Measurements from ENCODE around the gene EPYC. TPM values are rescaled to one million over a fixed set of nuclear protein-coding genes. Genes with fewer than 3 reads are reported as not detected.

The EPYC gene
- total RNA-seq, 4 donors from 2014 or later, result not detected

DNA sequence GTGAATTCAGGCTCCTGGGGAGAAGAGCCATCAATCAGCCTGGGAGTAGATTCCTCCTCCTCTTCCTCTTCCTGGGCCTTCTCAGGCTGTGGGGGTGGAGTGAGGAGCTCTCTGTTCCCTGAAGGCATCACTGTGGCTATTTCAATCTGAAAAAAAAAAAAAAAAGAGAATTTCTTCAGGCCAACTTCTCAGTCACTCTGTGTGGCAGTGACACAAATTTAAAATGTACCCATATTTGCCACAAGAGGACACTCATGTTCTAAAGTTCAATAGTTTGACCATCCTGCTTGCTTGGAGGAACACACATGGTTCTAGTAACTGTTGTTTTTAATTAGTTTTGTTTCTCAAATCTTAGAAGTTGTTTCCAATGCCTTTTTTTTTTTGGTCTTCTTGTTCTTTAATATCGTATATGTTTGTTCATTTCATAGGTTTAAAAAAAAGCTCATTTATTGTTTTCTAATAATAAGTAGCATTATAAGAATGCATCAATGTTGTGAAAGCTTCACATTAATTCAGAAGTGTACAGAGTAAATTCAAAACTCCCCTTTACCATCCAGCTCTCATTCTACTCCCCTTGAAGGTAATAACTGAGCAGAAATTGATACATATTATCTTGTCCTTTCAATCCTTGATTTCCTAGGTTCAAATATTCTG lies 26.5 kb downstream of the EPYC start:
- peak overlapping the region in 1 of 4 donors; percentile 30 for H3K27ac ChIP-seq
- ATAC-seq, result peak; percentile 63

GRCh38 chr12:90977224-90977623 lies 27.5 kb downstream of the EPYC start:
- no peak for ATAC-seq
- TF ChIP-seq POLR2AphosphoS5 (IDR thresholded peaks at IDR 0.05), result no peak
- no peak for TF ChIP-seq EP300 (IDR thresholded peaks at IDR 0.05)
- H3K27ac ChIP-seq, result no peak overlapping the region
- no peaks in the 10 kb centered on the region for H3K27me3 ChIP-seq
- H3K4me1 ChIP-seq, result no peaks in the 10 kb centered on the region
- H3K4me3 ChIP-seq, result no peak overlapping the region
- no peaks in the 10 kb centered on the region for H3K9me3 ChIP-seq
- WGBS, 2 donors (ENCODE audit: low coverage in 1 of 2), result 67 to 88% methylated on average over 1 of the region's 1 CpG
- no peaks in the 10 kb centered on the region for H3K36me3 ChIP-seq

More for the DNA sequence above, 26.5 kb downstream of the EPYC start:
- Histone ChIP-seq H3K9me3 (no peaks in the 10 kb centered on the region), H3K27me3 (no peaks in the 10 kb centered on the region), H3K4me3 (no peak overlapping the region), H3K4me1 (no peaks in the 10 kb centered on the region), H3K36me3 (no peaks in the 10 kb centered on the region)
- 56% methylated on average over 1 of the region's 1 CpG; no CpG with 5 or more reads in 1 of the 2 donors for WGBS, 2 donors (ENCODE audit: low coverage in 1 of 2)
- TF ChIP-seq POLR2AphosphoS5 (IDR thresholded peaks at IDR 0.05), result no peak
- TF ChIP-seq, protein P1, sequence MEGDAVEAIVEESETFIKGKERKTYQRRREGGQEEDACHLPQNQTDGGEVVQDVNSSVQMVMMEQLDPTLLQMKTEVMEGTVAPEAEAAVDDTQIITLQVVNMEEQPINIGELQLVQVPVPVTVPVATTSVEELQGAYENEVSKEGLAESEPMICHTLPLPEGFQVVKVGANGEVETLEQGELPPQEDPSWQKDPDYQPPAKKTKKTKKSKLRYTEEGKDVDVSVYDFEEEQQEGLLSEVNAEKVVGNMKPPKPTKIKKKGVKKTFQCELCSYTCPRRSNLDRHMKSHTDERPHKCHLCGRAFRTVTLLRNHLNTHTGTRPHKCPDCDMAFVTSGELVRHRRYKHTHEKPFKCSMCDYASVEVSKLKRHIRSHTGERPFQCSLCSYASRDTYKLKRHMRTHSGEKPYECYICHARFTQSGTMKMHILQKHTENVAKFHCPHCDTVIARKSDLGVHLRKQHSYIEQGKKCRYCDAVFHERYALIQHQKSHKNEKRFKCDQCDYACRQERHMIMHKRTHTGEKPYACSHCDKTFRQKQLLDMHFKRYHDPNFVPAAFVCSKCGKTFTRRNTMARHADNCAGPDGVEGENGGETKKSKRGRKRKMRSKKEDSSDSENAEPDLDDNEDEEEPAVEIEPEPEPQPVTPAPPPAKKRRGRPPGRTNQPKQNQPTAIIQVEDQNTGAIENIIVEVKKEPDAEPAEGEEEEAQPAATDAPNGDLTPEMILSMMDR (IDR thresholded peaks at IDR 0.05), result peak; percentile 55 to 79 (median 70)

DNA sequence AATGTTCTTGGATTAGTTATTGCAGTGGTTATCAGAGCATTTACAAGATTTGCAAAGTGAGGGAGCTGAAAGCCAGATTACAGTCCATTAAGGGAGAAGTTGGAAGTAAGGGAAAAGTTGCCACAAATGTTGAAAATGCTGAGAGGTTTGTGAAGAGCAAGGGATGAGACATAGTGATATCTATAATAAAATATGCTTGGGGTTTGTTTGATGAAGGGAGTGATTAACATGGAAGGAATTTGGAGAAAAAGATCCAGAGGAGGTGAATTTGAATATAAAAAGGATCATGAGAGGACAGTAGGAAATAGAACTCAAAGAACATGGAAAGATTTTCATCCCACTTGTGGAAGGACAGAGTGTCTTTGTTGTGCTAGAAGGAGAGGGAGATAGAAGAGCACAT lies 30.5 kb downstream of the EPYC start:
- Histone ChIP-seq H3K4me3 (no peak overlapping the region), H3K27ac (no peak overlapping the region), H3K36me3 (no peaks in the 10 kb centered on the region), H3K4me1 (no peaks in the 10 kb centered on the region), H3K9me3 (no peaks in the 10 kb centered on the region), H3K27me3 (no peaks in the 10 kb centered on the region)
- TF ChIP-seq EP300 (IDR thresholded peaks at IDR 0.05) (no peak), POLR2AphosphoS5 (IDR thresholded peaks at IDR 0.05) (no peak), POLR2A (IDR thresholded peaks at IDR 0.05) (no peak)
- TF ChIP-seq, protein P1 (IDR thresholded peaks at IDR 0.05), result no peak
- no peak for ATAC-seq

DNA sequence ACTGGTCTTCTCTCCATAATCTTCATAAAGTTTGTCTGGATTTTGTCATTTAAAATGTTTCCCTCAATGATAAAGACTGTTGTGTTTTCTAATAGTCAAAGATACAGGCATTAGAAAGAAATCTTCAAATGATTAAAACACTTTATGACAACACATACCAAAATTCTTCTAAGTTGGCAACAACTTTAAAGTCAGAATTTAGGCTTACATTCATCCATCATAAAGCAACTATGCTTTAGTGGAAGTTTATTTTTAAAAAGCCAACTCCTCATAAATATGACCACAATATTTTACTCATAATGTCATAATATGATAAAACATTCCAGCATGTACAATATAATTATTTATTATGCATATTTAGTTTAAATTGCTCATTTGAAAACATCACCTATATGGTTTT lies 32.5 kb downstream of the EPYC start:
- no peak overlapping the region for H3K4me3 ChIP-seq
- TF ChIP-seq, protein P1 (IDR thresholded peaks at IDR 0.05), result no peak
- TF ChIP-seq EP300 (IDR thresholded peaks at IDR 0.05) (no peak), POLR2AphosphoS5 (IDR thresholded peaks at IDR 0.05) (no peak), POLR2A (IDR thresholded peaks at IDR 0.05) (no peak)
- ATAC-seq, result no peak
- no peaks in the 10 kb centered on the region for H3K27me3 ChIP-seq
- no peaks in the 10 kb centered on the region for H3K36me3 ChIP-seq
- no peaks in the 10 kb centered on the region for H3K9me3 ChIP-seq
- no peak overlapping the region for H3K27ac ChIP-seq
- H3K4me1 ChIP-seq, result no peaks in the 10 kb centered on the region

GRCh38 chr12:90970911-90971310 lies 33.9 kb downstream of the EPYC start:
- Histone ChIP-seq H3K4me1 (no peaks in the 10 kb centered on the region), H3K36me3 (no peaks in the 10 kb centered on the region), H3K9me3 (no peaks in the 10 kb centered on the region), H3K4me3 (no peak overlapping the region), H3K27ac (no peak overlapping the region), H3K27me3 (no peaks in the 10 kb centered on the region)
- no peak for ATAC-seq
- TF ChIP-seq POLR2AphosphoS5 (IDR thresholded peaks at IDR 0.05), result no peak
- TF ChIP-seq EP300 (IDR thresholded peaks at IDR 0.05), result no peak
- TF ChIP-seq, protein P1 (IDR thresholded peaks at IDR 0.05), result no peak
- no peak for TF ChIP-seq POLR2A (IDR thresholded peaks at IDR 0.05)

Data from gastroesophageal sphincter (tissue), 4 donors.